PC-3 (cell line): ENCODE results near the gene ADGRG1. TPM values are rescaled to one million over a fixed set of nuclear protein-coding genes. Genes with fewer than 3 reads are reported as not detected.

ENCODE experiments used
- ATAC-seq: fragments of 200-7000 bp; cut with Tn5 transposase; 2 replicates; pipeline ENCODE4 v1.9.1; 2020; ENCODE audit warnings: mild to moderate bottlenecking, moderate library complexity
- BruUV-seq: library from RNA; stranded (reverse); fragments of 400-500 nt; replicated peaks from 2 replicates; lab custom pipeline; 2021; lab: Mats Ljungman, UMichigan
- CTCF ChIA-PET: fragments of 300-600 bp; sonication (Branson Sonifier 250); formaldehyde crosslinking; loops from one replicate; lab custom pipeline; 2022; ENCODE audit warnings: antibody characterized with exemption; lab: Charles Lee
- POLR2A ChIA-PET: fragments of 300-600 bp; sonication (Branson Sonifier 250); formaldehyde crosslinking; loops from one replicate; lab custom pipeline; 2022; ENCODE audit warnings: antibody characterized with exemption; ENCODE audit not compliant: unreplicated experiment; lab: Charles Lee
- DNase-seq: peaks from one replicate; pipeline ENCODE4 v3.0.0-alpha.2; 2015
- H2AFZ ChIP-seq: fragments of 300-600 bp; sonication (generic); 2 replicates; pipeline ENCODE4 v1.6.0; 2016; ENCODE audit warnings: antibody characterized with exemption, low read length
- H3F3A ChIP-seq: fragments of 300-600 bp; sonication (generic); one replicate; pipeline ENCODE4 v1.6.0; 2017; ENCODE audit warnings: antibody characterized with exemption, low read length, control low read depth, mild to moderate bottlenecking; ENCODE audit not compliant: unreplicated experiment
- H3K27ac ChIP-seq: fragments of 300-600 bp; sonication (generic); 2 replicates; pipeline ENCODE4 v1.5.1; 2016; ENCODE audit warnings: mild to moderate bottlenecking, low read length
- H3K27me3 ChIP-seq: fragments of 300-600 bp; sonication (generic); 2 replicates; pipeline ENCODE4 v1.6.1; 2016; ENCODE audit warnings: low read length, mixed read lengths
- H3K36me3 ChIP-seq: fragments of 300-600 bp; sonication (generic); 2 replicates; pipeline ENCODE4 v1.6.1; 2016; ENCODE audit warnings: low read depth, mixed run types, low read length, mixed read lengths
- H3K4me1 ChIP-seq: fragments of 300-600 bp; sonication (generic); 2 replicates; pipeline ENCODE4 v1.5.1; 2016; ENCODE audit warnings: low read length; ENCODE audit not compliant: insufficient read depth
- H3K4me2 ChIP-seq: fragments of 300-600 bp; sonication (generic); 2 replicates; pipeline ENCODE4 v1.6.0; 2016; ENCODE audit warnings: low read length
- H3K4me3 ChIP-seq: fragments of 300-600 bp; sonication (generic); 2 replicates; pipeline ENCODE4 v1.5.1; 2016; ENCODE audit warnings: mild to moderate bottlenecking, low read length, mixed read lengths
- H3K79me2 ChIP-seq: fragments of 300-600 bp; sonication (generic); 2 replicates; pipeline ENCODE4 v1.6.1; 2017; ENCODE audit warnings: low read length, mixed read lengths
- H3K9ac ChIP-seq: fragments of 300-600 bp; sonication (generic); 2 replicates; pipeline ENCODE4 v1.6.0; 2016; ENCODE audit warnings: mild to moderate bottlenecking, low read length
- H3K9me2 ChIP-seq: fragments of 300-600 bp; sonication (generic); replicated peaks from 2 replicates; pipeline ENCODE4 v1.6.1; 2016; ENCODE audit warnings: mixed run types, low read length, mixed read lengths
- H3K9me3 ChIP-seq: fragments of 300-600 bp; sonication (generic); 2 replicates; pipeline ENCODE4 v1.6.1; 2016; ENCODE audit warnings: low read length, mixed read lengths
- H4K20me1 ChIP-seq: fragments of 300-600 bp; sonication (generic); 2 replicates; pipeline ENCODE4 v1.6.1; 2016; ENCODE audit warnings: low read length, mixed read lengths
- CTCF ChIP-seq: fragments of 300-600 bp; sonication (generic); conservative IDR thresholded peaks from 2 replicates; pipeline ENCODE4 v1.5.1; 2017; ENCODE audit warnings: antibody characterized with exemption, low read depth, mild to moderate bottlenecking, low read length
- EZH2 ChIP-seq: fragments of 300-600 bp; sonication (generic); IDR thresholded peaks from one replicate; pipeline ENCODE4 v1.6.1; 2017; ENCODE audit warnings: antibody characterized with exemption, mild to moderate bottlenecking, low read length; ENCODE audit not compliant: unreplicated experiment
- EZH2phosphoT487 ChIP-seq: fragments of 300-600 bp; sonication (generic); IDR thresholded peaks from 2 replicates; pipeline ENCODE4 v1.6.1; 2018; ENCODE audit warnings: mild to moderate bottlenecking, antibody characterized with exemption, low read length, borderline replicate concordance
- intact Hi-C: fragments of 100-400 bp; cut with micrococcal nuclease; formaldehyde crosslinking; loops from 2 replicates; pipeline ENCODE4 v1.9.0; 2023
- total RNA-seq: library from RNA; depleted of rRNA; stranded (reverse); fragments of >200 nt; gene quantifications from 2 replicates; pipeline ENCODE4 v1.2.3, GENCODE V29; 2014

Gene ADGRG1
- total RNA-seq, 1 experiment from 2014 or later, result 33.7 TPM

- peak overlapping the region; percentile 27; the same call in 1 of the 2 replicates for H3K4me2 ChIP-seq
- intact Hi-C loops, result no loop called here
- H3K9me3 ChIP-seq, result no peaks in the 10 kb centered on the region
- no peak overlapping the region for H2AFZ ChIP-seq
- TF ChIP-seq EZH2phosphoT487, result no peak
- no peak for TF ChIP-seq CTCF
- TF ChIP-seq EZH2, result no peak
- H4K20me1 ChIP-seq, result no peaks in the 10 kb centered on the region
- H3K9me2 ChIP-seq, result no peaks in the 10 kb centered on the region
- peaks cover 16% of the 10 kb centered on the region; the same call in 1 of the 2 replicates for H3K4me1 ChIP-seq
- DNase-seq (peak; percentile 64), ATAC-seq (peak; percentile 93)
- H3K79me2 ChIP-seq, result no peaks in the 10 kb centered on the region
- no TSS peak for BruUV-seq
- no peaks in the 10 kb centered on the region for H3K27me3 ChIP-seq
- POLR2A ChIA-PET, result no interaction called here
- no peaks in the 10 kb centered on the region for H3F3A ChIP-seq
- CTCF ChIA-PET, result no interaction called here
- H3K9ac ChIP-seq, result no peak overlapping the region
- H3K36me3 ChIP-seq, result no peaks in the 10 kb centered on the region
- no peak overlapping the region for H3K4me3 ChIP-seq
- no peak overlapping the region for H3K27ac ChIP-seq
Observed at GRCh38 chr16:57677622-57678369, 49.4 kb downstream of the ADGRG1 start.

GRCh38 chr16:57679016-57679415 is 50.6 kb downstream of the ADGRG1 start:
- no peak for DNase-seq
- ChIA-PET CTCF (no interaction called here), POLR2A (no interaction called here)
- no peak for ATAC-seq
- Histone ChIP-seq H3K9ac (no peak overlapping the region), H3K4me3 (no peak overlapping the region), H3K79me2 (no peaks in the 10 kb centered on the region), H2AFZ (no peak overlapping the region), H3K9me2 (no peaks in the 10 kb centered on the region), H3F3A (no peaks in the 10 kb centered on the region), H4K20me1 (no peaks in the 10 kb centered on the region), H3K9me3 (no peaks in the 10 kb centered on the region), H3K4me2 (no peak overlapping the region), H3K27ac (no peak overlapping the region), H3K27me3 (no peaks in the 10 kb centered on the region), H3K36me3 (no peaks in the 10 kb centered on the region), H3K4me1 (peaks cover 16% of the 10 kb centered on the region; the same call in 1 of the 2 replicates)
- TF ChIP-seq CTCF (no peak), EZH2phosphoT487 (no peak), EZH2 (no peak)
- BruUV-seq, result no TSS peak
- intact Hi-C loops, result no loop called here

- TF ChIP-seq EZH2phosphoT487, result no peak
- TF ChIP-seq EZH2, result no peak
- TF ChIP-seq CTCF, result no peak
- no TSS peak for BruUV-seq
- Histone ChIP-seq H3K4me1 (peaks cover 16% of the 10 kb centered on the region; the same call in 1 of the 2 replicates), H3K9me2 (no peaks in the 10 kb centered on the region), H3K9ac (no peak overlapping the region), H3K9me3 (no peaks in the 10 kb centered on the region), H3K4me3 (no peak overlapping the region), H3F3A (no peaks in the 10 kb centered on the region), H3K36me3 (no peaks in the 10 kb centered on the region), H2AFZ (no peak overlapping the region), H3K27me3 (no peaks in the 10 kb centered on the region), H4K20me1 (no peaks in the 10 kb centered on the region), H3K4me2 (no peak overlapping the region), H3K79me2 (no peaks in the 10 kb centered on the region), H3K27ac (no peak overlapping the region)
- ATAC-seq (no peak), DNase-seq (no peak)
- intact Hi-C loops, result no loop called here
- ChIA-PET CTCF (no interaction called here), POLR2A (no interaction called here)
Observed at GRCh38 chr16:57679767-57680482, 51.5 kb downstream of the ADGRG1 start.
